A172 (cell line): ENCODE measurements around the gene KRTAP10-5. TPM values are rescaled to one million over a fixed set of nuclear protein-coding genes. Genes with fewer than 3 reads are reported as not detected.
"Not testable (repeated sequence)": the region's sequence is repeated elsewhere in the genome, so short reads cannot be mapped to it uniquely, and the experiment has no call there.

ENCODE experiments used
- DNase-seq: peaks from one replicate; pipeline ENCODE4 v3.0.0-alpha.2; 2015; ENCODE audit warnings: low spot score
- total RNA-seq: library from RNA; depleted of rRNA; stranded (reverse); fragments of >200 nt; shearing (Covaris generic); gene quantifications from 2 replicates; pipeline ENCODE4 v1.2.3, GENCODE V29; 2014

The KRTAP10-5 gene
- total RNA-seq, 1 experiment from 2014 or later: not detected

DNA sequence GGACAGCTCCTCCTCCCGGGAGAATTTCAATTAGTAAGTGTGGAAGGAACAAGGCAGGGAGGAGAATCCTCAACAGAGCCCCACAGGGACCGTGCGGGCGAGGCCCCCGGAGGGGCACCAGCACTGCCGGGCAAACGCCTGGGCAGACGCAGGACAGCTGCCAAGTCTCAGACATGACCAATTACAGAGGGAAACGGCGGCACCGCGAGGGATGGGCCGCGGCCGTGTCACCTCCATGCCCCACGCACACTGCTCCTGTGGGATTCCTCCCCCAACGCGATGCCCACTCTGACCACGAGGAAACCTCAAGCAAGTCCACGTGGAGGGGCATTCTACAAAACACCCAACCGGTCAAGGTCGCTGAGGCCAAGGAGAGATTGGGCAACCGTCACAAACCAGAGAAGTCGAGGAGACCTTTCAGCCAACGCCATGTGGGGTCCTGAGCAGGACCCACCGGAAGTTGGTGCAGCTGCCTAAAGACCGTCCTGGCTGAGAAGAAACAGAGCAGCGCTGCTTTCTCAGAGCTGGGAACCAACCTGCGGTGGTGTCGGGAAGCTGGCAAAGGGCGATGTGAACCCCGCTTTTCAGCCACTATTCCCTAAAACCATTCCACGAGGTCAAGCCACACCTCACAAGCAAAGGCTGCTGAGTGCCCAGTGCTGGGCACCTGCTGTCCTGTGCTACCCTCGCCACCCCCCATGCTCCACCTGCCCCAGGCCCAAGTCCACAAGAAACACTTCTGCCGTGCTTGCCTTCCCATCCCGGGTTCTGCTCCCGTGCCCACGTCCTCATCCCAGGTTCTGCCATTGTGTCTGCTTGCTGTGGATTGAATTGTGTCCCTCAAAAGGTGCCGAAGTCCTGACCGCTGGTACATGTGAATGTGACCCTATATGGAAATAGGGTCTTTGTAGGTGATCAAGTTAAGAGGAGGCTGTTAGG is 8.3 kb downstream of the KRTAP10-5 start:
- DNase-seq: no peak

DNA sequence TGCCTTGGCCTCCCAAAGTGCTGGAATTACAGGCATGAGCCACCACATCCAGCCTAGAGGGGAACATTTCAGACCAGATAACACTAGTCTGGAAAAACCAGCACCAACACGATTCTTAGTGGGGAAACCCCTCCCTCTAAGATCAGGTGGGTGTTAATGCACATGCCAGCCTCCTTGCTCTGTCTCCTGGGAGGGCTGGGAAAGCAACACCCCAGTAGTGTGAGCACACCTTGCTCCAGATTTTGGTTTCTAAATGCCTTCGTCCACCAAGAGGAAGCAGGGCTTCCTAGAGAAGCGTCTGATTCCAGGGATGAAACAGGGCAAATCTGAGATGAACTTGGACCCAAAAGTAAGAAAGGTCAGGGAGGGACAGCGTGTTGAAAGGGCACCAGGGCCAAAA is 9.1 kb downstream of the KRTAP10-5 start:
- DNase-seq: no peak

- no peak for DNase-seq
These were observed 10.4 kb downstream of the KRTAP10-5 start for GRCh38 chr21:44569861-44570517.

GRCh38 chr21:44568667-44569556 is 11.5 kb downstream of the KRTAP10-5 start:
- DNase-seq: no peak

- DNase-seq: no peak
These were observed 12.1 kb downstream of the KRTAP10-5 start for GRCh38 chr21:44568261-44568660.

DNA sequence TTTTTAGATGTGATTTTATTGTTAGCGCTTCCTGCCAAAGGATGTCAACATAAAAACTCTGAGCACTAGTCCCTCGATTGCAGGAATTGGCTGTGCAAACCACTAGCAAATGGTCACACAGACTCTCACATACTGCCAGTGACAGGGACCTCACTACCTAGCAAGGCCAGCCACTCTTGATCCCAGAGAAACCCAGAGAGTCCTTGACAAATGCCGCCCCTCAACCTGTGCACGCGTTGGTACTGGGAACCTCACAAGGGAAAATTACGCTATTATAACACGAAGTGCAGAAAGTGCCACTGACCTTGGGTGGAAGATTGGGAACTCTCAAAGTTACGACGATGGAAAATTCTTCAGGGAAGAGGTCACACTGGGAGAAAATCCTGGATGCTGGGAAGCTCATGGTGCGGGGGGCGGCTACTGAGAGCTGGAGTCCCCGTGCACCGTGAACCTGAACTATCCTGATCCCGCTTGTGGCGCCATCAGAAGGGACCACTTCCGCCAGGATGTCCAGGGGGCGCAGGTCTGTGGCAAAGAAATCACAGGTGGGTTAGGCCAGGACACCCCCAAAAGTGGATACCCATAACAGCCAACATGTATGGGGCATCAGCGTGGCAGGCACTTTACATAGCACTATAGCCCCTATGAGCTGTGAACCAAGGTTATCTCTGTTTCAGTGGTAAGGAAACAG is 12.8 kb downstream of the KRTAP10-5 start:
- DNase-seq: no peak

DNA sequence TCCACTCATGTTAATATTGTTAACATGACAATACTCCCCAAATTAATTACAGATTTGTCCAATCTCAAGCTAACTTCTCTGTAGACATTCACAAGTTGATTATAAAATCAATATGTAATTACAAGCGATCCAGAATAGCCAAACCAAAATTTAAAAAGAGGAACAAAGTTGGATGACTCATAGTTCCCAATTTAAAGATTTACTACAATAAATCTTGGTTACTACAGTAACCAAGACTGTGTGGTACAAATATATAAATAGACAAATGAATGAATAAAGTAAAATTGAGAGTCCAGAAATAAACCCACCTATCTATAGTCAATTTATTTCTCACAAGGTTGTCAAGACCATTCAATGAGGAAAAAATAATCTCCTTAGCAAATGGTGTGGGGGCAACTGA is 14.0 kb downstream of the KRTAP10-5 start:
- no peak for DNase-seq

DNA sequence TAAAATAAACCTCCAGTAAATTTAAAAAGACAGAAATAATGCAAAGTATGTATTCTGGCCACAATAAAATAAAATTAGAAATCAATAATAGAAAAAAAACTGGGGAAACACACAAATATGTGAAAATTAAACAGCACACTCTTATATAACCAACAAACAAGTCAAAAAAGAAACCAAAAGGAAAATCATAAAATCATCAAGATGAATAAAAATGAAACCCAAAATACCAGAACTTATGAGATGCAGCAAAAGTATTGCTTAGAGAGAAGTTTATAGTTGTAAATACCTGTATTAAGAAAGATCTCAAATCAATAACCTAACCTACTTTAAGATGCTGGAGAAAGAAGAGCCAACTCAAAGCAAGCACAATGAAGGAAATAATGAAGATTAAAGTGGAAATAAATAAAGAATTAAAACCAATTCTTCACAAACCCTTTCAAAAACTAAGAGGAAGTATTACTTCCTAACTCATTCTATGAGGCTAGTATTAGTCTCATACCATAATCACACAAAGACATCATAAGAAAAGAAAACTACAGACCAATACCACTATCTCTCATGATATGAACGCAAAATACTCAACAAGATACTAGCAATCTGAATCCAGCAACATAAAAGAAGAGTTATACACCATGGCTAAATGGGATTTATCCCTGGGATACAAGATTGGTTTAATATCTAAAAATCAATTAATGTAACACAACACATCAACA is 15.4 kb downstream of the KRTAP10-5 start:
- no peak for DNase-seq

DNA sequence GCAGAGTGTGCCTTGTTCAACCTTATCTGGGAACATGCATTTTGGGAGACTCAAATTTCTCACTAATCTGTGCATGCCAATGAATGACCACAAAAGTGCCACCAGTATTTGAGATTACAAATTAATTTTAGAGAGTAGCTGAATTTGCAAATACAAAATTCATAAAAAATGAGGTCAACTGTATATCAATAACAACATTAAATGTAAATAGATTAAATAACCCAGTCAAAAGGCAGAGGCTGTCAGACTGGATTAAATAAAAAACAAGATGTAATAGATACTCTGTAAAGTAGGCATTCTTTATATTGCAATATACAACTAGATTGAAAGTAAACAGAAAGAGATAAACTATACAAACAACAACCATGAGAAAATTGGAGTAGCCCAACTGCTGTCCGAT is 16.3 kb downstream of the KRTAP10-5 start:
- no peak for DNase-seq

- no peak for DNase-seq
These were observed 21.7 kb downstream of the KRTAP10-5 start, which contains the start of gene KRTAP10-3 for GRCh38 chr21:44558695-44559094. KRTAP10-3 (minus strand) TSS chr21:44558795; CDS start chr21:44558715, 80 bp downstream.

DNA sequence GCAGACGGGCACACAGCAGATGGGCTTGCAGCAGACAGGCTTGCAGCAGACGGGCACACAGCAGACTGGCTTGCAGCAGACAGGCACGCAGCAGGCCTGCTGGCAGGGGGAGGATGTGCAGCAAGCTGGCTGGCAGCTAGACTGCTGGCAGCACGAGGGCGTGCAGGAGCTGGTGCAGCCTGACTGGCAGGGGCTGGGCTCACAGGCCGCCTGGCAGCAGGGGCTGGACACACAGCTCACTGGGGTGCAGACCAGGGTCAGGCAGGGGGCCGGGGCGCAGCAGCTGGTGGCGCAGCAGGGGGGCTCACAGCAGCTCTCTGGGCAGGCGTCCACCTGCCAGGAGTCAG is 22.1 kb downstream of the KRTAP10-5 start:
- not testable (repeated sequence) for DNase-seq

DNA sequence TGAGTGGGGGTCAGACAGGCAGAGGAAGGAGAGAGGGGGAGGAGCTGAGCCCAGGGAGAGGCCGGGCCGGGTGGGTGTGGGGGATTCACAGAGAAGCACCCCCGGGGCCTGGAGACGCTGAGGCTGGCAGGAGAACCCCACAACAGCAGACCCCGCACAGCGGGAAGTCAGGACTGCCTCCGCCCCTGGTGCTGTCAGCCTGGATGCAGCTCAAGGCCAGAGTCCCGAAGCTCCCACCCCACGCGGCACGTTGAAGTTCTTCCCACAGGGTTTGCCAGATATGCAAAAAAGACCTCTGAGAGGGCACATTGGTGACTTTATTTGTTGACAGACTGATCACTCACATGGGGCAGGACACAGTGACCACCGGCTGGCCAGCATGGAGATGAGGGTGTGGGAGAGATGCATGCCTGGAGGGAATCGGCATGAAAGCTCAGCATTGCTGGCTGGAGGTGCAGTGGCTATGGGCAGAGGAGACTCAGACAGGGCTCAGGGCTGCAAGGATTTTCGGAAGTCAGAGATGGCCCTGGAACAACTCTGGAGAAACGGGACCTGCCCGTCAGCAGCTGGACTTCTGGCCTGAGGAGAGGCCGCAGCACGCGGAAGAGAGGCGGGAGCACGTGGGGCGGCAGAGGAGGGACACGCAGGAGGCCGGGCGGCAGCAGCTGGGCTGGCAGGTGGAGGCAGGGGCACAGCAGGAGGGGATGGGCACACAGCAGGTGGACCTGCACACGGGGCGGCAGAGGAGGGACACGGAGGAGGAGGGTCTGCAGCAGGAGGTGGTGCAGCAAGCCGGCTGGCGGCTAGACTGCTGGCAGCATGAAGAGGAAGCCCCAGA is 22.7 kb downstream of the KRTAP10-5 start:
- DNase-seq: no peak

GRCh38 chr21:44556879-44557278 is 23.5 kb downstream of the KRTAP10-5 start:
- no peak for DNase-seq

GRCh38 chr21:44555200-44555875 is 25.1 kb downstream of the KRTAP10-5 start:
- DNase-seq: no peak

GRCh38 chr21:44552681-44553080 is 27.7 kb downstream of the KRTAP10-5 start:
- DNase-seq: no peak

- DNase-seq: no peak
These were observed 28.3 kb downstream of the KRTAP10-5 start for GRCh38 chr21:44552136-44552535.

DNA sequence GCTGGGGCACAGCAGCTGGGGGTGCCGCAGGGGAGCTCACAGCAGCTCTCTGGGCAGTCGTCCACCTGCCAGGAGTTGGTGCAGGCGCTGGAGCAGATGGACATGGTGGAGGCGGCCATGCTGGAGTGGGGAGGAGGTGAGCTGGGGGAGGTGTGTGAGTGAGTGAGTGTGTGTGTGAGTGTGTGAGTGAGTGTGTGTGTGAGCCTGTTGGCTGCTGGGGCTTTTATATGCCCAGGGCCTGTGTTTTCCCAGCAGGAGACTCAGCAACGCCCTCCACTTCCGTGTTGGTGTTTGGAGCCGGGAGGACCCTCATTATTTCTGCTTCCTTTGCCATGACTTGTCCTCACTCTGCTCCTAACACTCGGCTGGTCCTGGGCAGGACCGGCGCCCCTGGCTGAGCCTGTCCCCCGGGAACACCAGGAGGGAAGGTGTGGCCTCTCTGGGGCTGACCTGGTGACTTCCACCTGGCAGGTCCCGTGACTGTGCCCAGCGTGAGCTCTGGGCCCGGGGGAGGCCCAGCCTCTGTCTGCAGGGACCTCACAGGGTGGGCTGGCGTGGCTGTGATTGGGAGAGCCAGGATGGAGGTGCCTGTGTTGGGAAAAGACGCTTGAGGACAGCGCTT is 29.0 kb downstream of the KRTAP10-5 start, which contains the start of gene KRTAP10-2:
TSS of gene KRTAP10-2 (minus strand) at position 166 of the 622 bp plus-strand sequence. CDS start at position 119, 47 bp downstream.
- no peak for DNase-seq

DNA sequence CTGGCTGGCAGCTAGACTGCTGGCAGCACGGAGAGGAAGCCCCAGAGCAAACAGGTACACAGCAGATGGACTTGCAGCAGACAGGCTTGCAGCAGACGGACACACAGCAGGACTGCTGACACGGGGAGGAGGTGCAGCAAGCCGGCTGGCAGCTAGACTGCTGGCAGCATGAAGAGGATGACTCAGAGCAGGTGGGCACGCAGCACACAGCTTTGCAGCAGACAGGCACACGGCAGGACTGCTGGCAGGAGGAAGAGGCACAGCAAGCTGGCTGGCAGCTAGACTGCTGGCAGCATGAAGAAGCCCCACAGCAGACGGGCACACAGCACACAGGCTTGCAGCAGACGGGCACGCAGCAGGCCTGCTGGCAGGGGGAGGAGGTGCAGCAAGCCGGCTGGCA is 29.6 kb downstream of the KRTAP10-5 start:
- no peak for DNase-seq

GRCh38 chr21:44550285-44550684 is 30.1 kb downstream of the KRTAP10-5 start:
- DNase-seq: not testable (repeated sequence)
